HG02763 (cell line): Measurements from ENCODE around the gene DSCAM.

Experiments
- ATAC-seq: cut with Tn5 transposase; IDR thresholded peaks from one replicate; pipeline ENCODE4 v1.9.1; 2021; ENCODE audit warnings: mild to moderate bottlenecking, moderate library complexity; ENCODE audit not compliant: unreplicated experiment

Gene DSCAM

DNA sequence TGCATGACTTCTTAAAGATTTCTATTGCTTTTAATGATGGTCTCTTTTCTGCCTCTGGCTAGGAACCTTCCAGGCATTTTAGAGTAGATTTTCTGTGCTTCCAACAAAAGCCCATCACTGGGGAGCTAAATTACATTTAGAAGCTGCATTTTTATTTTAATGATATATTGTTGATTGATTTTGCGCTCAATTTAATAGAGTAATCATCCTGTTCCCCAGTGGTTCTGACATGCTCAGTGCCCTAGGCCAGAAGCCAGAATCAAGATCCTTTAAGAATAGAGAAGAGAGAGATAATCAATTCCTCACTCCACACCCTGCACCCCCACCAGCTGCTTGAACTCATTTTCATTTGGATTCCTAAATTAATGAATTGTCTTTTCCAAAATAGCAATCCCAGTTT is 881.9 kb downstream of the DSCAM start:
- no peak for ATAC-seq

DNA sequence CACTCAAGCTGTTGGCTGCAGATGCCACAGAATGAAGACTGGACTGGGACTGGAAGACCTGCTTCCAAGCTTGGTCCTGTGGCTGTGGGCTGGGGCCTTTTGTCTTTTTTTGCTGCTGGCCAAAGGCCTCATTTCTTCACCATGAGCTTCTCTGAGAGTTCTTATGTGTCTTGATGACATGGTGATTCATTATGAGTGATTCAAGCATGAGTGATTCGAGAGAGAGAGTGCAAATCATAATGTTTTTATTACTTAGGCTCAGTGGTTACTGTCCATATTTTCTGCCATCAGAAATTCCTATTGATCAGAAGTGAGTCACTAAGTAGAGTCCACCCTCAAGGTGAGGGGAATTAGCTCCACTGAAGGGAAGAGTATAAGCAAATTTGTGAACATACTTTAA is 885.7 kb downstream of the DSCAM start:
- ATAC-seq, result no peak
